GM23338 (cell line): ENCODE data around the gene RABGAP1L. TPM values are rescaled to one million over a fixed set of nuclear protein-coding genes. Genes with fewer than 3 reads are reported as not detected.

Source experiments
- ATAC-seq: fragments of 200-7000 bp; cut with Tn5 transposase; 3 replicates; pipeline ENCODE4 v1.9.1; 2020
- DNase-seq: peaks from one replicate; pipeline ENCODE4 v3.0.0-alpha.2; 2015; ENCODE audit warnings: low spot score
- H2AFZ ChIP-seq: fragments of 200-600 bp; sonication (generic); 2 replicates; pipeline ENCODE4 v1.8.0; 2016; ENCODE audit warnings: antibody characterized with exemption, mild to moderate bottlenecking, moderate library complexity
- H3F3A ChIP-seq: fragments of 200-600 bp; sonication (generic); replicated peaks from 2 replicates; pipeline ENCODE4 v1.8.0; 2017; ENCODE audit warnings: antibody characterized with exemption, mixed run types, low read depth
- H3K27ac ChIP-seq: fragments of 200-600 bp; sonication (generic); 2 replicates; pipeline ENCODE4 v1.6.1; 2016; ENCODE audit warnings: low read depth
- H3K27me3 ChIP-seq: fragments of 200-600 bp; sonication (generic); 2 replicates; pipeline ENCODE4 v1.8.0; 2016; ENCODE audit warnings: mild to moderate bottlenecking, mixed run types, moderate library complexity; ENCODE audit not compliant: insufficient read depth
- H3K36me3 ChIP-seq: fragments of 200-600 bp; sonication (generic); 2 replicates; pipeline ENCODE4 v1.8.0; 2016; ENCODE audit warnings: mild to moderate bottlenecking; ENCODE audit not compliant: insufficient read depth
- H3K4me1 ChIP-seq: fragments of 200-600 bp; sonication (generic); 2 replicates; pipeline ENCODE4 v1.8.0; 2016; ENCODE audit warnings: mild to moderate bottlenecking, moderate library complexity; ENCODE audit not compliant: insufficient read depth
- H3K4me2 ChIP-seq: fragments of 200-600 bp; sonication (generic); 2 replicates; pipeline ENCODE4 v1.7.1; 2017; ENCODE audit warnings: mixed run types
- H3K4me3 ChIP-seq: fragments of 200-600 bp; sonication (generic); 2 replicates; pipeline ENCODE4 v1.6.1; 2016; ENCODE audit warnings: mixed run types
- H3K79me2 ChIP-seq: fragments of 200-600 bp; sonication (generic); replicated peaks from 2 replicates; pipeline ENCODE4 v1.8.0; 2017; ENCODE audit warnings: mild to moderate bottlenecking; ENCODE audit not compliant: insufficient read depth
- H3K9me2 ChIP-seq: fragments of 200-600 bp; sonication (generic); 2 replicates; pipeline ENCODE4 v1.8.0; 2017; ENCODE audit not compliant: insufficient read depth
- H4K20me1 ChIP-seq: fragments of 200-600 bp; sonication (generic); replicated peaks from 2 replicates; pipeline ENCODE4 v1.8.0; 2017; ENCODE audit warnings: mild to moderate bottlenecking; ENCODE audit not compliant: insufficient read depth
- H3K27ac Mint-ChIP-seq: 2 replicates; pipeline ENCODE4 v1.8.0; 2020; ENCODE audit warnings: inconsistent platforms, mild to moderate bottlenecking, moderate library complexity, mixed read lengths
- H3K27me3 Mint-ChIP-seq: 3 replicates; pipeline ENCODE4 v1.8.0; 2022; ENCODE audit warnings: low read depth, mild to moderate bottlenecking, moderate library complexity, mixed read lengths, inconsistent platforms; ENCODE audit not compliant: insufficient read depth, poor library complexity
- H3K36me3 Mint-ChIP-seq: 3 replicates; pipeline ENCODE4 v1.8.0; 2021; ENCODE audit warnings: low read depth, mild to moderate bottlenecking, inconsistent platforms, moderate library complexity, mixed read lengths
- H3K4me1 Mint-ChIP-seq: 3 replicates; pipeline ENCODE4 v1.8.0; 2020; ENCODE audit warnings: mild to moderate bottlenecking, inconsistent platforms, mixed read lengths
- H3K4me3 Mint-ChIP-seq: 3 replicates; pipeline ENCODE4 v1.8.0; 2021; ENCODE audit warnings: moderate library complexity, mild to moderate bottlenecking, inconsistent platforms, mixed read lengths
- H3K9me3 Mint-ChIP-seq: 3 replicates; pipeline ENCODE4 v1.8.0; 2020; ENCODE audit warnings: moderate library complexity, mild to moderate bottlenecking, inconsistent platforms, mixed read lengths
- CREB1 ChIP-seq: fragments of 250-450 bp; sonication (Bioruptor Pico); IDR thresholded peaks from 2 replicates; pipeline ENCODE4 v1.5.0; 2020; ENCODE audit warnings: low read depth, mild to moderate bottlenecking, moderate library complexity
- EZH2phosphoT487 ChIP-seq: fragments of 200-600 bp; sonication (generic); IDR thresholded peaks from one replicate; pipeline ENCODE4 v1.8.1; 2018; ENCODE audit warnings: antibody characterized with exemption; ENCODE audit not compliant: unreplicated experiment
- JUNB ChIP-seq: IDR thresholded peaks from one replicate; pipeline ENCODE4 v1.6.1; 2016; ENCODE audit warnings: antibody characterized with exemption; ENCODE audit not compliant: unreplicated experiment
- NANOG ChIP-seq: IDR thresholded peaks from 2 replicates; pipeline ENCODE4 v1.6.1; 2016; ENCODE audit warnings: antibody characterized with exemption, borderline replicate concordance
- POLR2AphosphoS5 ChIP-seq: IDR thresholded peaks from 2 replicates; pipeline ENCODE4 v1.6.1; 2016; ENCODE audit warnings: antibody characterized with exemption, low read depth
- REST ChIP-seq: IDR thresholded peaks from one replicate; pipeline ENCODE4 v1.6.1; 2018; ENCODE audit warnings: antibody characterized with exemption; ENCODE audit not compliant: unreplicated experiment
- STAT1 ChIP-seq: IDR thresholded peaks from one replicate; pipeline ENCODE4 v1.6.1; 2016; ENCODE audit warnings: antibody characterized with exemption; ENCODE audit not compliant: unreplicated experiment
- ZNF114 ChIP-seq: fragments of 250-450 bp; sonication (Bioruptor Pico); IDR thresholded peaks from 2 replicates; pipeline ENCODE4 v1.5.0; 2020; ENCODE audit warnings: mild to moderate bottlenecking, moderate library complexity
- polyA plus RNA-seq: library from polyadenylated mRNA; unstranded; fragments of >200 nt; fragmentation: Nextera tagmentation; extraction: Ambion mirVana; gene quantifications from 2 replicates; pipeline ENCODE4 v1.2.1, GENCODE V29; 2016
- total RNA-seq: library from RNA; depleted of rRNA; stranded (reverse); fragments of >200 nt; shearing (Covaris generic); gene quantifications from 2 replicates; pipeline ENCODE4 v1.2.3, GENCODE V29; 2014
- TF ChIP-seq, protein P1 (sequence below): IDR thresholded peaks from 2 replicates; pipeline ENCODE4 v1.6.1; 2016; ENCODE audit warnings: antibody characterized with exemption
- TF ChIP-seq, protein P2 (sequence below): fragments of 250-450 bp; sonication (Bioruptor Pico); IDR thresholded peaks from 2 replicates; pipeline ENCODE4 v1.5.0; 2020; ENCODE audit warnings: mild to moderate bottlenecking, moderate library complexity

The RABGAP1L gene
- total and polyA plus RNA-seq, 2 experiments from 2014 or later = 83.2 to 136 TPM

- TF ChIP-seq REST (no peak), POLR2AphosphoS5 (no peak), STAT1 (no peak), NANOG (no peak), CREB1 (CRISPR knock-in tag) (no peak), EZH2phosphoT487 (no peak), JUNB (no peak), ZNF114 (no peak)
- TF ChIP-seq, protein P1, sequence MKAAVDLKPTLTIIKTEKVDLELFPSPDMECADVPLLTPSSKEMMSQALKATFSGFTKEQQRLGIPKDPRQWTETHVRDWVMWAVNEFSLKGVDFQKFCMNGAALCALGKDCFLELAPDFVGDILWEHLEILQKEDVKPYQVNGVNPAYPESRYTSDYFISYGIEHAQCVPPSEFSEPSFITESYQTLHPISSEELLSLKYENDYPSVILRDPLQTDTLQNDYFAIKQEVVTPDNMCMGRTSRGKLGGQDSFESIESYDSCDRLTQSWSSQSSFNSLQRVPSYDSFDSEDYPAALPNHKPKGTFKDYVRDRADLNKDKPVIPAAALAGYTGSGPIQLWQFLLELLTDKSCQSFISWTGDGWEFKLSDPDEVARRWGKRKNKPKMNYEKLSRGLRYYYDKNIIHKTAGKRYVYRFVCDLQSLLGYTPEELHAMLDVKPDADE = no peak
- TF ChIP-seq, protein P2, sequence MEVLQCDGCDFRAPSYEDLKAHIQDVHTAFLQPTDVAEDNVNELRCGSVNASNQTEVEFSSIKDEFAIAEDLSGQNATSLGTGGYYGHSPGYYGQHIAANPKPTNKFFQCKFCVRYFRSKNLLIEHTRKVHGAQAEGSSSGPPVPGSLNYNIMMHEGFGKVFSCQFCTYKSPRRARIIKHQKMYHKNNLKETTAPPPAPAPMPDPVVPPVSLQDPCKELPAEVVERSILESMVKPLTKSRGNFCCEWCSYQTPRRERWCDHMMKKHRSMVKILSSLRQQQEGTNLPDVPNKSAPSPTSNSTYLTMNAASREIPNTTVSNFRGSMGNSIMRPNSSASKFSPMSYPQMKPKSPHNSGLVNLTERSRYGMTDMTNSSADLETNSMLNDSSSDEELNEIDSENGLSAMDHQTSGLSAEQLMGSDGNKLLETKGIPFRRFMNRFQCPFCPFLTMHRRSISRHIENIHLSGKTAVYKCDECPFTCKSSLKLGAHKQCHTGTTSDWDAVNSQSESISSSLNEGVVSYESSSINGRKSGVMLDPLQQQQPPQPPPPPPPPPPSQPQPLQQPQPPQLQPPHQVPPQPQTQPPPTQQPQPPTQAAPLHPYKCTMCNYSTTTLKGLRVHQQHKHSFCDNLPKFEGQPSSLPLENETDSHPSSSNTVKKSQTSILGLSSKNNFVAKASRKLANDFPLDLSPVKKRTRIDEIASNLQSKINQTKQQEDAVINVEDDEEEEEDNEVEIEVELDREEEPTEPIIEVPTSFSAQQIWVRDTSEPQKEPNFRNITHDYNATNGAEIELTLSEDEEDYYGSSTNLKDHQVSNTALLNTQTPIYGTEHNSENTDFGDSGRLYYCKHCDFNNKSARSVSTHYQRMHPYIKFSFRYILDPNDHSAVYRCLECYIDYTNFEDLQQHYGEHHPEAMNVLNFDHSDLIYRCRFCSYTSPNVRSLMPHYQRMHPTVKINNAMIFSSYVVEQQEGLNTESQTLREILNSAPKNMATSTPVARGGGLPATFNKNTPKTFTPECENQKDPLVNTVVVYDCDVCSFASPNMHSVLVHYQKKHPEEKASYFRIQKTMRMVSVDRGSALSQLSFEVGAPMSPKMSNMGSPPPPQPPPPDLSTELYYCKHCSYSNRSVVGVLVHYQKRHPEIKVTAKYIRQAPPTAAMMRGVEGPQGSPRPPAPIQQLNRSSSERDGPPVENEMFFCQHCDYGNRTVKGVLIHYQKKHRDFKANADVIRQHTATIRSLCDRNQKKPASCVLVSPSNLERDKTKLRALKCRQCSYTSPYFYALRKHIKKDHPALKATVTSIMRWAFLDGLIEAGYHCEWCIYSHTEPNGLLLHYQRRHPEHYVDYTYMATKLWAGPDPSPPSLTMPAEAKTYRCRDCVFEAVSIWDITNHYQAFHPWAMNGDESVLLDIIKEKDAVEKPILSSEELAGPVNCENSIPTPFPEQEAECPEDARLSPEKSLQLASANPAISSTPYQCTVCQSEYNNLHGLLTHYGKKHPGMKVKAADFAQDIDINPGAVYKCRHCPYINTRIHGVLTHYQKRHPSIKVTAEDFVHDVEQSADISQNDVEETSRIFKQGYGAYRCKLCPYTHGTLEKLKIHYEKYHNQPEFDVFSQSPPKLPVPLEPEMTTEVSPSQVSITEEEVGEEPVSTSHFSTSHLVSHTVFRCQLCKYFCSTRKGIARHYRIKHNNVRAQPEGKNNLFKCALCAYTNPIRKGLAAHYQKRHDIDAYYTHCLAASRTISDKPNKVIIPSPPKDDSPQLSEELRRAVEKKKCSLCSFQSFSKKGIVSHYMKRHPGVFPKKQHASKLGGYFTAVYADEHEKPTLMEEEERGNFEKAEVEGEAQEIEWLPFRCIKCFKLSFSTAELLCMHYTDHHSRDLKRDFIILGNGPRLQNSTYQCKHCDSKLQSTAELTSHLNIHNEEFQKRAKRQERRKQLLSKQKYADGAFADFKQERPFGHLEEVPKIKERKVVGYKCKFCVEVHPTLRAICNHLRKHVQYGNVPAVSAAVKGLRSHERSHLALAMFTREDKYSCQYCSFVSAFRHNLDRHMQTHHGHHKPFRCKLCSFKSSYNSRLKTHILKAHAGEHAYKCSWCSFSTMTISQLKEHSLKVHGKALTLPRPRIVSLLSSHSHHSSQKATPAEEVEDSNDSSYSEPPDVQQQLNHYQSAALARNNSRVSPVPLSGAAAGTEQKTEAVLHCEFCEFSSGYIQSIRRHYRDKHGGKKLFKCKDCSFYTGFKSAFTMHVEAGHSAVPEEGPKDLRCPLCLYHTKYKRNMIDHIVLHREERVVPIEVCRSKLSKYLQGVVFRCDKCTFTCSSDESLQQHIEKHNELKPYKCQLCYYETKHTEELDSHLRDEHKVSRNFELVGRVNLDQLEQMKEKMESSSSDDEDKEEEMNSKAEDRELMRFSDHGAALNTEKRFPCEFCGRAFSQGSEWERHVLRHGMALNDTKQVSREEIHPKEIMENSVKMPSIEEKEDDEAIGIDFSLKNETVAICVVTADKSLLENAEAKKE = no peak
- Histone ChIP-seq H3K9me2 (no peaks in the 10 kb centered on the region), H3K4me1 (no peaks in the 10 kb centered on the region), H3K27ac (no peak overlapping the region), H2AFZ (no peak overlapping the region), H3F3A (no peaks in the 10 kb centered on the region), H3K4me3 (no peak overlapping the region), H3K79me2 (no peaks in the 10 kb centered on the region), H3K27me3 (no peaks in the 10 kb centered on the region), H4K20me1 (no peaks in the 10 kb centered on the region), H3K36me3 (no peaks in the 10 kb centered on the region), H3K4me2 (no peak overlapping the region)
- H3K4me3 Mint-ChIP-seq = no peak overlapping the region
- H3K36me3 Mint-ChIP-seq = no peaks in the 10 kb centered on the region
- H3K27me3 Mint-ChIP-seq = peaks cover 4% of the 10 kb centered on the region
- no peak for DNase-seq
- H3K27ac Mint-ChIP-seq = no peak overlapping the region
- H3K9me3 Mint-ChIP-seq = no peaks in the 10 kb centered on the region; the same call in 2 of the 3 replicates
- no peaks in the 10 kb centered on the region for H3K4me1 Mint-ChIP-seq
- no peak for ATAC-seq
Observed at GRCh38 chr1:174266991-174267612, 107.8 kb downstream of the RABGAP1L start.
